DMS 273 (cell line): ENCODE data around the gene CDKN2B-AS1.

Source experiments
- DNase-seq: peaks from one replicate; lab custom pipeline; 2025; ENCODE audit not compliant: unreplicated experiment; lab: John Stamatoyannopoulos, UW

CDKN2B-AS1 gene

GRCh38 chr9:21982391-21982790, 12.2 kb upstream of the CDKN2B-AS1 start:
- no peak for DNase-seq

- no peak for DNase-seq
These were observed 11.6 kb upstream of the CDKN2B-AS1 start for GRCh38 chr9:21982861-21983560.

GRCh38 chr9:21983561-21983935, 11.0 kb upstream of the CDKN2B-AS1 start:
- peak; percentile 9 for DNase-seq

- peak; percentile 7 for DNase-seq
These were observed 10.5 kb upstream of the CDKN2B-AS1 start for GRCh38 chr9:21984101-21984500.

GRCh38 chr9:21985964-21986667, 8.5 kb upstream of the CDKN2B-AS1 start:
- no peak for DNase-seq

- DNase-seq, result peak; percentile 50
These were observed 6.3 kb upstream of the CDKN2B-AS1 start for GRCh38 chr9:21988056-21988990.

- DNase-seq, result peak; percentile 13
These were observed 5.0 kb upstream of the CDKN2B-AS1 start for GRCh38 chr9:21989440-21990189.

GRCh38 chr9:21991072-21991959, 3.3 kb upstream of the CDKN2B-AS1 start:
- peak; percentile 57 for DNase-seq

GRCh38 chr9:21993007-21993406, 1.6 kb upstream of the CDKN2B-AS1 start:
- peak; percentile 41 for DNase-seq

- peak; percentile 84 for DNase-seq
These were observed 567 bp upstream of the CDKN2B-AS1 start, which contains the start of gene CDKN2A for GRCh38 chr9:21993893-21994555. Gene CDKN2A, minus strand, starts transcription at chr9:21994392.

GRCh38 chr9:21995006-21995665, 545 bp downstream of the CDKN2B-AS1 start:
- peak; percentile 91 for DNase-seq

GRCh38 chr9:21995666-21996398, 1.2 kb downstream of the CDKN2B-AS1 start:
- DNase-seq, result peak; percentile 81

- peak; percentile 59 for DNase-seq
These were observed 1.8 kb downstream of the CDKN2B-AS1 start for GRCh38 chr9:21996438-21996837.

- no peak for DNase-seq
These were observed 2.3 kb downstream of the CDKN2B-AS1 start for GRCh38 chr9:21996858-21997257.

GRCh38 chr9:21997480-21997879, 2.9 kb downstream of the CDKN2B-AS1 start:
- no peak for DNase-seq

GRCh38 chr9:21998026-21998425, 3.4 kb downstream of the CDKN2B-AS1 start:
- no peak for DNase-seq

GRCh38 chr9:22002038-22002437, 7.4 kb downstream of the CDKN2B-AS1 start:
- no peak for DNase-seq
